ENCODE measurements around the gene NOC3L.

DNA sequence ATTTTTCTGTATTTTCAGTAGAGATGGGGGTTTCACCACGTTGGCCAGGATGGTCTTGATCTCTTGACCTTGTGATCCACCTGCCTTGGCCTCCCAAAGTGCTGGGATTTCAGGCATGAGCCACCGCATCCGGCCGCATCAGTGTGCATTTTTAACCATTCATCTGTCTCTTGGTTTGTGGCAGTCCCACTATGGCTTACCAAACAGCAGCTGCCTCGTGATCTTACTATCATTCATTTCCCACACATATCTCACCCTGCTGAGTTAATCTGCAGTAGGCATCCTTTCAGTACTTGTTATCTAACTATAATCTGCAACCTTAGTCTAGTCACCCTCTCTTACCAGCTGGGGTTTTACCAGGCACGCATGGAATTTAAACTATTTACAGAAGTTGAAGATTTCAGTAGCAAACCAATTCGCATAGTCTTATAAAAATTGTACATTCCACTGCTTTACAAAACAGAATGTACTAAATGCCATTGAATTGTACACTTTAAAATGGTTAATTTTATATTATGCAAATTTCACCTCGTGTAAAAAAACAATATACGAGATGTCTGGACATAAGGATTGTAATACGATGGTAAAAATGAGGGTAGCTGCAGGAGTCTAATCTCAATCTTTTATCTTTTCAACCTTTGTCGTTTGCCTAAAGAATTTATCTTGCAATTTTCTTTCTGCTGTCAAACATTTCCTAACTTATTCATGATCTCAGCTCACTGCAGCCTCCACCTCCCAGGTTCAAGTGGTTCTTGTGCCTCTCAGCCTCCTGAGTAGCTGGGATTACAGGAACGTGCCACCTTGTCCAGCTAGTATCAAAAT, 35.0 kb upstream of the NOC3L start:
- TF ChIP-seq, protein P1, sequence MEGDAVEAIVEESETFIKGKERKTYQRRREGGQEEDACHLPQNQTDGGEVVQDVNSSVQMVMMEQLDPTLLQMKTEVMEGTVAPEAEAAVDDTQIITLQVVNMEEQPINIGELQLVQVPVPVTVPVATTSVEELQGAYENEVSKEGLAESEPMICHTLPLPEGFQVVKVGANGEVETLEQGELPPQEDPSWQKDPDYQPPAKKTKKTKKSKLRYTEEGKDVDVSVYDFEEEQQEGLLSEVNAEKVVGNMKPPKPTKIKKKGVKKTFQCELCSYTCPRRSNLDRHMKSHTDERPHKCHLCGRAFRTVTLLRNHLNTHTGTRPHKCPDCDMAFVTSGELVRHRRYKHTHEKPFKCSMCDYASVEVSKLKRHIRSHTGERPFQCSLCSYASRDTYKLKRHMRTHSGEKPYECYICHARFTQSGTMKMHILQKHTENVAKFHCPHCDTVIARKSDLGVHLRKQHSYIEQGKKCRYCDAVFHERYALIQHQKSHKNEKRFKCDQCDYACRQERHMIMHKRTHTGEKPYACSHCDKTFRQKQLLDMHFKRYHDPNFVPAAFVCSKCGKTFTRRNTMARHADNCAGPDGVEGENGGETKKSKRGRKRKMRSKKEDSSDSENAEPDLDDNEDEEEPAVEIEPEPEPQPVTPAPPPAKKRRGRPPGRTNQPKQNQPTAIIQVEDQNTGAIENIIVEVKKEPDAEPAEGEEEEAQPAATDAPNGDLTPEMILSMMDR (IDR thresholded peaks at IDR 0.05 in 8 of 11, conservative IDR thresholded peaks at IDR 0.05 in 3 of 11): no peak
- no peak for TF ChIP-seq POLR2AphosphoS5 (IDR thresholded peaks at IDR 0.05)

Measured in spleen (tissue), 7 donors.